Stimulated activated CD8-positive, alpha-beta memory T cell treated with anti-CD3 and anti-CD28 coated beads, Interleukin-15, amount 100 ng/mL, for 1 hour (primary cell): ENCODE data around the gene EPOP.

Experiments used
- DNase-seq: peaks from one replicate; pipeline ENCODE4 v3.0.0-alpha.2; 2020; ENCODE audit warnings: low read depth

The EPOP gene

DNA sequence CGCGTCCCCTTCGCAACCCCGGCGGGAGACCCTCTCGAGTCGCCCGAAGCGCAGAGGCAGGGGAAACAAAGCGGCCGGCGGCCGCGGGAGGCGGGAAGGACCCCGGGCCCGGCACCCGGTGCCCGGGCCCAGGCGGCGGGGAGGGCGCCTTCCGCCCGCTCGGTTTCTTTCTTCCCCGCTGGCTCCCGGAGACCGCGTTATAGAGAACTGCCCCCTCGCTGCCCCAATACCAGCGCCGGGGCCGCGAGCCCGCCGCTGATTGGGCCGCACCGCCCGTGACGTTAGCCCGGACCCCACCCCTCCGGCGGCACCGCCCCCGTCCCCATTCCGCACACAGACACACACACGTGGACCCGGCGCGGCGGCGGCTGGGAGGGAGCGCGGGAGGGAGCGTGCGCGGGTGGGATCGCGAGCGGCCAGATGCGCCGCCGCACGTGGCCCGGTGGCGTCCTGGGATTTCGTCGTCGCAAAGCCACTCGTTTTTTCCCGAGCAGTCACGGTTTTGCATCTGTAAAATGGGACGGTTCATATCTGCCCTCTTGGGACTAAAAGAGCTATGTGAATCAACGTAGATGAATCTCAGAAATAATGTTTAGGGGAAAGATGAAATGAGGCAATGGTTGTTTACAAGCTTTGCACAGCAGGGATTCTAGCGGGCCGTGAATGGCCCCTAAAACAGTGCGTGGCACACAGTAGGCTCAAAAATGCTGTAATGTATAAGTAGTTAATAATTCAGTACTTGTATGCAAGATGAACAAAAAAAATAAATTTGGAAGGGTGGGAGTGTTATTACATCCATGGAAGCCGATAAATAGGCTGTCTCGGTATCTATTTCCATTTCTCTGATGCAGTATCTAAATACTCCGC lies at the start of gene EPOP:
TSS of gene EPOP (minus strand) at position 209 of the 867 bp plus-strand sequence. CDS start 462 bp downstream, outside the sequence.
- peak; percentile 65 for DNase-seq

DNA sequence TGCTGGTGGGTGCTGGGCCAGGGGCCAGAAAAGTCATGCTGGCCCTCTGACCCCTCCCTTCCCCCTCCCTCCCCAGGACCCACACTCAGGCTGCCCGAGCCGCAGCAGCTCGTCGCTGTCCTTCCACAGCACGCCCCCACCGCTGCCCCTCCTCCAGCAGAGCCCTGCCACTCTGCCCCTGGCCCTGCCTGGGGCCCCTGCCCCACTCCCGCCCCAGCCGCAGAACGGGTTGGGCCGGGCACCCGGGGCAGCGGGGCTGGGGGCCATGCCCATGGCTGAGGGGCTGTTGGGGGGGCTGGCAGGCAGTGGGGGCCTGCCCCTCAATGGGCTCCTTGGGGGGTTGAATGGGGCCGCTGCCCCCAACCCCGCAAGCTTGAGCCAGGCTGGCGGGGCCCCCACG lies 47.0 kb upstream of the EPOP start:
- no peak for DNase-seq

DNA sequence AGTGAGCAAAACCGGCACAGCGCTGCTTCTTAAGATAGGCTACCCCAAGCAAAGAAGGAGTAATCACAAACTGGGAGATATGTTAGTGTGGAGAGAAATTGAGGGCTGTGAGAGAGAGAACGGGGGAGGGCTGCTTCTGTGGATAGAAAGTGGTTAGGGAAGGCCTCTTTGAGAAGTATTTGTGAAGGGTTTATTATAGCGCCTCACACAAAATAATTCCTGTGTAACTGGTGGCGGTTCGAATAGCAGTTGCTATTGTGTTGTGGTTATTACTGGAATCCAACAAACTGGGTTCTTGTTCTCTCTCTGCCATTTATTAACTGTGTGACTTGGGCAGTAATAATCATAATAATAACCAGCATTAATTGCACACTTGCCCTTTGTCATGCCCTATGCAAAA lies 46.2 kb upstream of the EPOP start:
- DNase-seq = no peak

DNA sequence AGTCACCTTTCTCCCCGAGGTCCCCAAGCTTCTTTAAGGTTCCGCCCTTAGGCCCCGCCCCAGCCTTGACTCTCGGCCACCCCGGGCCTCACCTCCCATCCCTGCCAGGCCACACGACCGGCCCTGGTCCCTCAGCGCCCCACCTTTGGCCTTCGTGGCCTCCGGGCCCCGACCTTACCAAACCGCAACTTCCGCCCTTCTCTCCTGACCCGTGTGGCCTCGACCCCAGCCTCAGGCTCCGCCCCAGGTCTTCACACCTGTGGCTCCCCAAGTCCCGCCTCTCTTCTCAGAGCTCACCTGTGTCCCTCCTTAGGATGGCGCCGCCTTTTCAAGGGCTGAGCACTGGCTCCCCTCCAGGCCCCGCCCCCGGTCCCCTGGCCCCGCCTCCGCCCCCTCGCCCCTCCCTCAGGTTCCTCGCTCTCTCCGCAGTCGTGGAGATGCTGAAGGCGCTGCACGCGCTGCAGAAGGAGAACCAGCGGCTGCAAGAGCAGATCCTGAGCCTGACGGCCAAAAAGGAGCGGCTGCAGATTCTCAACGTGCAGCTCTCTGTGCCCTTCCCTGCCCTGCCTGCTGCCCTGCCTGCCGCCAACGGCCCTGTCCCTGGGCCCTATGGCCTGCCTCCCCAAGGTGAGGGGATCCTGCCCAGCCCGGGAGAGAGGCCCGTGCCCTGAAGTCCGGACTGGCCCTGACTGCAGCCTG lies 45.3 kb upstream of the EPOP start:
- DNase-seq = no peak

- no peak for DNase-seq
Measured at GRCh38 chr17:38719289-38719942, 44.7 kb upstream of the EPOP start.

- no peak for DNase-seq
Measured at GRCh38 chr17:38717139-38717745, 42.5 kb upstream of the EPOP start.

- no peak for DNase-seq
Measured at GRCh38 chr17:38716368-38717005, 41.7 kb upstream of the EPOP start.

- no peak for DNase-seq
Measured at GRCh38 chr17:38715216-38715943, 40.6 kb upstream of the EPOP start.

DNA sequence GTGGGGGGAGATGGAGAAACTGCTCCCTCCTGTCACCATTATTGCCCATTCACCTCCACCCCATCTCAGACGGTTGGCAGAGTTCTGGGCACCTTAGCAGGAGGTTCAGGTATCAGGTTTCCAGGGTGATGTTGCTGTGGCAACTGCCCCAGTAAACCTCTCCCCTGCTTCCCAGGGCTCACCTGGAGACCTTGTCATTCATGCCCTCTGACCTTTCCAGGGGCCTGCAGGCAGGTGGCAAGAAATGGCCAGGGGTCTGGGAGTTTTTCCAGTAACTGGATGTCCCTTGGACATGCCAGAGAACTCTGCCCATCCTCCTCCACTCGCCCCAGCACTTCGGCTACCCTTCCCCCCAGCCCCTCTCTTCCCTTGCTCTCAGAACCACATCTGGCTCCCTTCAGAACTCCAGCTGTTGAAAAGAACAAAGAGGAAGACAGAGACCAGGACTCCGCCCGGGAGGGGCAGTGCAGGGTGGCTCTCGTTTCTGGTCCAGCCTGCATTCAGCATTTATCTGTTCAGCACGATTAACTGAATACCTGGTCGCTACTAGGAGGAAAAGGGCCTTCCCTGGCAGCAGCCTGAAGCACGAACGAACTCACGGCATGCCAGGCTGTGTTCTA lies 38.8 kb upstream of the EPOP start:
- no peak for DNase-seq

GRCh38 chr17:38712593-38712992 lies 37.8 kb upstream of the EPOP start:
- DNase-seq = no peak

DNA sequence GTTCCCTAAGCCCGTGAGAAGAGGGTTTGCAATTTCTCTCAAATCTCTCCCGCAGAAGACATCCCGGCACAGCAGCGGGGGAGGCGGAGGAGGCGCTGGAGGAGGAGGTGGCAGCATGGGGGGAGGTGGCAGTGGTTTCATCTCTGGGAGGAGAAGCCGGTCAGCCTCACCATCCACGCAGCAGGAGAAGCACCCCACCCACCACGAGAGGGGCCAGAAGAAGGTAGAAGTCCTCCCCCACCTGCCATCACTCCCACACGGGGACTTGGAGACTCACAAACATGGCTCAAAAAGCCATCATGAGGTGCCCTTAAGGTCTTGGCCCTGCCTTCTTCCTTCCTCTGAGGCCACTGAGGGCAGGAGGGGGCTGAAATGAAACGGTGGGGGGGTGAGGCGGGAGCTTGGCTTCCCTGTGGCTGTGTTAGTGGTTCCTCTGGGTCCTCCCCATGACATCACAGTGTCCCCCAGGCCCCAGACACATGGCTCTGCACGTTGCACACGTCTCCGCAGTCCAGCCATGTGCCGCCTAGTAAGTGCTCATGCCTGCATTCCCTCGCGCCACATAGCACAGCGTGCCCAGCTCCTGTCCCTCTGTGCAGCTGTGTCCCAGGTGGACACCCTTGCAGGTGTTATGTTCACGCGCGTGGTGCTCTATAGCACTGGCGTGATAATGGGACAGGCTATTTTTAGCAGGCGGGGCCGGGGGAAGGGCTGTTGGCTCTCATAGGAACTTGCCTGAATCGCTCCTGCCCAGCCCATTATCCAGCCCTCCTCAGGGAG lies 37.2 kb upstream of the EPOP start:
- DNase-seq = no peak

GRCh38 chr17:38710985-38711384 lies 36.2 kb upstream of the EPOP start:
- no peak for DNase-seq

DNA sequence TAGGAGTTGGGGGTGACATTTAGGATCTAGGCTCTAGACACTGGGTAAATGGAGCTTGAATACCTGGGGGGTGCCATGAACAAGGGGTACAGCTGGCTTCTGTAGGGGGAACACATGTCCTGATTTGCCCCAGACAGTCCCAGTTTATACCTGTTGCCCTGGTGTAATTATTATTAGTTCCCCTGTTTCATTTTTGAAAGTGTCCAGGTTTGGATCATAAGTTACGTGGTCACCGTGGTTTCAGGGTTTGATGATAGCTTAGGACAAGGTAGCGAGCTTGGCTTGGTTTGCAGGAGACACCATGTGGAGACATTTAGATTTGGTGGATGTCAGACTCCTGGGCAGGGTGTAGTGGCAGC lies 35.8 kb upstream of the EPOP start:
- DNase-seq = no peak

DNA sequence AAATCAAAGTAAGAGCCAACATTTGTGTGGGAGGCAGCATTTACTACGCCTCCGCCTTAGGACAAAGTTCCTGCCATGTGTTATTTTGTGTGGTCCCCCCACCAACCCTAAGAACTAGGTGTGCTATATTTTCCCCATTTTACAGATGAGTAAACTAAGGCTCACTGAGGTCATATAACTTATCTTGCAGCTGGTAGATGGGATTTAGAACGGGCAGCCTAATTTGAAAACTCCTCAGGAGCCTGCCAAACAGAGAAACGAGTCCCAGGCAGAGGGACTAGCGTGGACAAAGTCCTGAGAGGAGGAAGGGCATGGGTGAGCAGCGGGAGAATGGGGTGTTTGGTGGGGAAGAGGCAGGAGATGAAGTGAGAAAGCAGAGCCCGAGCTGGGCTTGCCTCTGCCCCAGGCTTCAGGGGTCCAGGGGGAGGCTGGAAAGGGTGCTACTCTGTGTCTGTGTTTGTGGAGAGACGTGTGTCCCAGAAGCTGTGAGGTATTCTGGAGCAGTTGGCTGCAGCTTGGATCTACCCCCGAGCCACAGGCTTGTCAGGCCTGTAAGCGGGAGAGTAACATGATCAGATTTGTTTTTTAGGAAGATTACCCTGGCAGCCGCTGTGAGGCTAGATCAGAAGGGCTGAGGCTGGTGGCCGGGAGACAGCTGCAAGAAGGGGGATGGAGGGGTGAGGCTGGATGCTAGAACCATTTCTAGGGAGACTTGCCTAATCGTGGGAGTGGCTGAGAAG lies 35.3 kb upstream of the EPOP start:
- DNase-seq = no peak

DNA sequence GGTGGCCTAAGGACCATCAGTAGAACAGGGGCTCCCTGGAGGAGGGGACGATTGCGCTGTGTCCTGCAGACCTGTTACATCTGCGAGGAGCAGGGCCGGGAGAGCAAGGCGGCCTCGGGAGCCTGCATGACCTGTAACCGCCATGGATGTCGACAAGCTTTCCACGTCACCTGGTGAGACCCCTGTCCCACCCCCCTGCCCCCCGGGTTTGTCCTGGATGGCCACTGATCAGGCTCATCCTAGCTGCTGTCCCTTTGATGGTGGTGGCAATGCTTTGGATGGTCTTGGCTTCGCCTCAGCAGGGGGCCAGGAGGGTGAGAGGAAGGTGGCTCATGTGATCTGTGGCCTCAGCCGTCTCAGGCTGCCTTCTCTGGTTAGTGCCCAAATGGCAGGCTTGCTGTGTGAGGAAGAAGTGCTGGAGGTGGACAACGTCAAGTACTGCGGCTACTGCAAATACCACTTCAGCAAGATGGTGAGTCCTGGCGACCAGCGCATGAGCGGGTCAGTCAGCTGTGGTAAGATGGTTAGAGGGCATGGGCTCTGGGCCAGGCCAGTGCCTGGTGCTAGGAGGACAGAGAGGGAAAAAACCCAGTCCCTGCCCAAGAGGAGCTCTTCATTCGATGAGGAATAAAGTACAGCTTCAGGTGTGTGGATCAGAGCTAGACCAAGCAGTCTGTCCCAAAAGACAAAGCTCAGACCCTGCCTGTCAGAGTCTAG lies 34.5 kb upstream of the EPOP start:
- no peak for DNase-seq

- no peak for DNase-seq
Measured at GRCh38 chr17:38707678-38708351, 33.1 kb upstream of the EPOP start.

- no peak for DNase-seq
Measured at GRCh38 chr17:38706505-38707216, 31.9 kb upstream of the EPOP start.
